ENCODE measurements around the gene DAZAP2. TPM values are rescaled to one million over a fixed set of nuclear protein-coding genes. Genes with fewer than 3 reads are reported as not detected.

DAZAP2 gene
- total and polyA plus RNA-seq, 9 of the 15 experiments (the other 6 are each of a cell fraction or from before 2014, with no cell fraction given): 116 to 668 (median 227) TPM

- no peak overlapping the region for H3K27ac ChIP-seq (ENCODE audit: extremely low read depth, low read depth, low read length)
- FAIRE-seq (no peak), ATAC-seq (no peak), DNase-seq (ENCODE audit: extremely low read depth in 1 of 4, low spot score in 3 of 4) (no peak)
- intact Hi-C loops (cut with micrococcal nuclease) (no loop called here), in situ Hi-C loops (cut with MboI) (no loop called here)
- CTCF ChIA-PET (ENCODE audit: low intra/inter-chr PET ratio): no interaction called here
- H3K9me3 ChIP-seq (replicated peaks; ENCODE audit: control insufficient read depth, insufficient read depth, low read depth, low read length): no peaks in the 10 kb centered on the region
- no peak overlapping the region for H3K4me2 ChIP-seq (ENCODE audit: insufficient read depth, low read length)
- H3K9ac ChIP-seq (ENCODE audit: insufficient read depth in 1 of 2, low read depth in 2 of 2, low read length in 2 of 2): no peak overlapping the region
- no peaks in the 10 kb centered on the region for H3K79me2 ChIP-seq (ENCODE audit: control insufficient read depth, insufficient read depth, low read length)
- no peaks in the 10 kb centered on the region for H3K9me1 ChIP-seq (ENCODE audit: control insufficient read depth, insufficient read depth, low read length)
- H3K27me3 ChIP-seq (ENCODE audit: control insufficient read depth in 2 of 2, insufficient read depth in 2 of 2, low read length in 2 of 2): no peaks in the 10 kb centered on the region
- no peak overlapping the region for H2AFZ ChIP-seq (ENCODE audit: low read depth, low read length)
- POLR2A ChIA-PET: no interaction called here
- H4K20me1 ChIP-seq (replicated peaks; ENCODE audit: control insufficient read depth, insufficient read depth, low read length): no peaks in the 10 kb centered on the region
- no peak overlapping the region for H3K4me3 ChIP-seq
- peaks cover 0 to 9% of the 10 kb centered on the region in 2 experiments; a peak in 3 of 5 replicates for H3K4me1 ChIP-seq (replicated peaks in 1 of 2; ENCODE audit: control insufficient read depth in 2 of 2, insufficient read depth in 2 of 2, low read length in 2 of 2)
- no TSS peak for BruUV-seq (replicated peaks)
- H3K36me3 ChIP-seq (ENCODE audit: control insufficient read depth, insufficient read depth, low read length): no peaks in the 10 kb centered on the region
- TF ChIP-seq HOXB6 (CRISPR knock-in tag; IDR thresholded peaks at IDR 0.05; ENCODE audit: borderline replicate concordance): no peak
- no peak for TF ChIP-seq NR3C1 (CRISPR knock-in tag; IDR thresholded peaks at IDR 0.05)
- TF ChIP-seq, protein P1, sequence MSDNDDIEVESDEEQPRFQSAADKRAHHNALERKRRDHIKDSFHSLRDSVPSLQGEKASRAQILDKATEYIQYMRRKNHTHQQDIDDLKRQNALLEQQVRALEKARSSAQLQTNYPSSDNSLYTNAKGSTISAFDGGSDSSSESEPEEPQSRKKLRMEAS (CRISPR knock-in tag; IDR thresholded peaks at IDR 0.05): no peak
- no peak for TF ChIP-seq ZNF23 (CRISPR knock-in tag; IDR thresholded peaks at IDR 0.05)
- no peak for TF ChIP-seq ZNF707 (CRISPR knock-in tag; conservative IDR thresholded peaks at IDR 0.05)
- no peak for TF ChIP-seq PRMT5 (CRISPR knock-in tag; IDR thresholded peaks at IDR 0.05)
- TF ChIP-seq, protein P2, sequence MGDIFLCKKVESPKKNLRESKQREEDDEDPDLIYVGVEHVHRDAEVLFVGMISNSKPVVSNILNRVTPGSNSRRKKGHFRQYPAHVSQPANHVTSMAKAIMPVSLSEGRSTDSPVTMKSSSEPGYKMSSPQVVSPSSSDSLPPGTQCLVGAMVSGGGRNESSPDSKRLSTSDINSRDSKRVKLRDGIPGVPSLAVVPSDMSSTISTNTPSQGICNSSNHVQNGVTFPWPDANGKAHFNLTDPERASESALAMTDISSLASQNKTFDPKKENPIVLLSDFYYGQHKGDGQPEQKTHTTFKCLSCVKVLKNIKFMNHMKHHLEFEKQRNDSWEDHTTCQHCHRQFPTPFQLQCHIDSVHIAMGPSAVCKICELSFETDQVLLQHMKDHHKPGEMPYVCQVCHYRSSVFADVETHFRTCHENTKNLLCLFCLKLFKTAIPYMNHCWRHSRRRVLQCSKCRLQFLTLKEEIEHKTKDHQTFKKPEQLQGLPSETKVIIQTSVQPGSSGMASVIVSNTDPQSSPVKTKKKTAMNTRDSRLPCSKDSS (IDR thresholded peaks at IDR 0.05; ENCODE audit: low read depth, partially characterized antibody): no peak
- TF ChIP-seq HMG20A (CRISPR knock-in tag; conservative IDR thresholded peaks at IDR 0.05): no peak
- no peak for TF ChIP-seq ZNF354B (CRISPR knock-in tag; IDR thresholded peaks at IDR 0.05)
- no peak for TF ChIP-seq ZBED1 (IDR thresholded peaks at IDR 0.05)
- TF ChIP-seq ZNF592 (IDR thresholded peaks at IDR 0.05): no peak
- TF ChIP-seq MTA3 (IDR thresholded peaks at IDR 0.05; ENCODE audit: borderline replicate concordance): no peak
- TF ChIP-seq, protein P3, sequence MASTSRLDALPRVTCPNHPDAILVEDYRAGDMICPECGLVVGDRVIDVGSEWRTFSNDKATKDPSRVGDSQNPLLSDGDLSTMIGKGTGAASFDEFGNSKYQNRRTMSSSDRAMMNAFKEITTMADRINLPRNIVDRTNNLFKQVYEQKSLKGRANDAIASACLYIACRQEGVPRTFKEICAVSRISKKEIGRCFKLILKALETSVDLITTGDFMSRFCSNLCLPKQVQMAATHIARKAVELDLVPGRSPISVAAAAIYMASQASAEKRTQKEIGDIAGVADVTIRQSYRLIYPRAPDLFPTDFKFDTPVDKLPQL (IDR thresholded peaks at IDR 0.05; ENCODE audit: extremely low read depth, insufficient read length): no peak
Measured at GRCh38 chr12:51232642-51233041, 6.0 kb upstream of the DAZAP2 start.

Data from K562 (cell line).